Panc1 (cell line): ENCODE results near the gene RUNX1. TPM values are rescaled to one million over a fixed set of nuclear protein-coding genes. Genes with fewer than 3 reads are reported as not detected.

Experiments used
- ATAC-seq: fragments of 200-7000 bp; cut with Tn5 transposase; 2 replicates; pipeline ENCODE4 v1.9.1; 2020; ENCODE audit warnings: mild to moderate bottlenecking, moderate library complexity
- BruUV-seq: library from RNA; stranded (reverse); fragments of 400-500 nt; replicated peaks from 2 replicates; lab custom pipeline; 2021; lab: Mats Ljungman, UMichigan
- CTCF ChIA-PET: fragments of 300-600 bp; sonication (Branson Sonifier 250); formaldehyde crosslinking; loops from one replicate; lab custom pipeline; 2022; ENCODE audit warnings: antibody characterized with exemption; lab: Charles Lee
- POLR2A ChIA-PET: fragments of 300-600 bp; sonication (Branson Sonifier 250); formaldehyde crosslinking; loops from one replicate; lab custom pipeline; 2022; ENCODE audit warnings: antibody characterized with exemption; lab: Charles Lee
- DNase-seq: peaks from one replicate; pipeline ENCODE4 v3.0.0-alpha.2; 2010; ENCODE audit warnings: low read depth, low spot score
- H3K27ac ChIP-seq: 2 replicates; pipeline ENCODE4 v1.5.1; 2011; ENCODE audit warnings: mild to moderate bottlenecking, low read length, inconsistent platforms
- H3K27me3 ChIP-seq: fragments of 200-500 bp; sonication (Bioruptor generic); 2 replicates; pipeline ENCODE4 v1.6.0; 2014; ENCODE audit warnings: low read length, inconsistent platforms; ENCODE audit not compliant: control insufficient read depth, insufficient read depth
- H3K36me3 ChIP-seq: fragments of 200-500 bp; sonication (Bioruptor generic); 2 replicates; pipeline ENCODE4 v1.5.1; 2014; ENCODE audit warnings: inconsistent platforms, mild to moderate bottlenecking, low read length, moderate library complexity; ENCODE audit not compliant: control insufficient read depth, insufficient read depth
- H3K4me1 ChIP-seq: 2 replicates; pipeline ENCODE4 v1.5.1; 2011; ENCODE audit warnings: inconsistent platforms, mild to moderate bottlenecking, low read length, moderate library complexity; ENCODE audit not compliant: control insufficient read depth, insufficient read depth
- H3K4me3 ChIP-seq, 2 experiments: 2 replicates each; pipeline ENCODE4 v1.5.1; 2011 to 2012; ENCODE audit warnings: low read depth in 2 of 2, low read length in 2 of 2, mild to moderate bottlenecking in 2 of 2, inconsistent platforms in 1 of 2, moderate library complexity in 1 of 2
- H3K9me3 ChIP-seq: fragments of 200-500 bp; sonication (Bioruptor generic); 2 replicates; pipeline ENCODE4 v1.5.1; 2014; ENCODE audit warnings: low read depth, mild to moderate bottlenecking, inconsistent platforms, low read length, moderate library complexity; ENCODE audit not compliant: control insufficient read depth, insufficient read depth
- CTCF ChIP-seq: fragments of 450-650 bp; IDR thresholded peaks from 2 replicates; pipeline ENCODE4 v1.5.1; 2017; ENCODE audit warnings: mild to moderate bottlenecking
- POLR2AphosphoS5 ChIP-seq: IDR thresholded peaks from 2 replicates; pipeline ENCODE4 v1.6.1; 2012; ENCODE audit warnings: mild to moderate bottlenecking, low read depth, low read length, moderate library complexity
- REST ChIP-seq, 2 experiments: IDR thresholded peaks; 2 replicates each; pipeline ENCODE4 v1.6.1; 2011 to 2012; ENCODE audit warnings: low read depth in 2 of 2, control low read depth in 1 of 2, low read length in 1 of 2, mild to moderate bottlenecking in 1 of 2, moderate library complexity in 1 of 2; ENCODE audit not compliant: insufficient read depth in 1 of 2
- SIN3A ChIP-seq: IDR thresholded peaks from 2 replicates; pipeline ENCODE4 v1.6.1; 2012; ENCODE audit warnings: low read depth, mild to moderate bottlenecking, low read length, moderate library complexity, borderline replicate concordance; ENCODE audit not compliant: insufficient read depth
- TCF7L2 ChIP-seq: IDR thresholded peaks from 2 replicates; pipeline ENCODE4 v1.6.1; 2011; ENCODE audit warnings: mild to moderate bottlenecking, low read depth, low read length, inconsistent platforms
- in situ Hi-C: cut with HindIII; loops from 2 replicates; pipeline ENCODE4 v1.10.0; 2016; ENCODE audit warnings: low sequenced_read_pairs, low pct_unique_long_range_greater_than_20kb
- intact Hi-C: fragments of 100-400 bp; cut with micrococcal nuclease; formaldehyde crosslinking; loops from one replicate; pipeline ENCODE4 v1.10.0; 2022; ENCODE audit not compliant: unreplicated experiment
- total RNA-seq: library from RNA; stranded (reverse); gene quantifications from one replicate; pipeline ENCODE4 v1.2.1, GENCODE V29; 2021; ENCODE audit not compliant: unreplicated experiment

The RUNX1 gene
- total RNA-seq, 1 experiment from 2014 or later = 22.4 TPM

- Histone ChIP-seq H3K27me3 (no peaks in the 10 kb centered on the region), H3K36me3 (no peaks in the 10 kb centered on the region), H3K4me1 (no peaks in the 10 kb centered on the region), H3K27ac (no peak overlapping the region), H3K4me3 (no peak overlapping the region), H3K9me3 (no peaks in the 10 kb centered on the region)
- intact Hi-C loops (no loop called here), in situ Hi-C loops (no loop called here)
- no peak for ATAC-seq
- ChIA-PET POLR2A (no interaction called here), CTCF (no interaction called here)
- no peak for DNase-seq
- BruUV-seq = no TSS peak
- TF ChIP-seq TCF7L2 (no peak), POLR2AphosphoS5 (no peak), REST (IDR thresholded peaks at IDR 0.05; ENCODE audit: insufficient read depth in 1 of 2, low read depth in 2 of 2, low read length in 1 of 2) (no peak), SIN3A (no peak), CTCF (no peak)
Observed at GRCh38 chr21:34949499-34949898, 99.6 kb downstream of the RUNX1 start.

GRCh38 chr21:34949030-34949429 lies 100.1 kb downstream of the RUNX1 start:
- BruUV-seq = no TSS peak
- Histone ChIP-seq H3K27me3 (no peaks in the 10 kb centered on the region), H3K9me3 (no peaks in the 10 kb centered on the region), H3K36me3 (no peaks in the 10 kb centered on the region), H3K4me3 (no peak overlapping the region), H3K4me1 (no peaks in the 10 kb centered on the region), H3K27ac (no peak overlapping the region)
- ATAC-seq (no peak), DNase-seq (no peak)
- intact Hi-C loops (no loop called here), in situ Hi-C loops (no loop called here)
- ChIA-PET CTCF (no interaction called here), POLR2A (no interaction called here)
- TF ChIP-seq POLR2AphosphoS5 (no peak), SIN3A (no peak)

GRCh38 chr21:34948157-34948556 lies 100.9 kb downstream of the RUNX1 start:
- Histone ChIP-seq H3K9me3 (no peaks in the 10 kb centered on the region), H3K27me3 (no peaks in the 10 kb centered on the region), H3K27ac (no peak overlapping the region), H3K4me3 (no peak overlapping the region), H3K4me1 (no peaks in the 10 kb centered on the region), H3K36me3 (no peaks in the 10 kb centered on the region)
- no peak for ATAC-seq
- intact Hi-C loops (no loop called here), in situ Hi-C loops (no loop called here)
- ChIA-PET POLR2A (no interaction called here), CTCF (no interaction called here)
- BruUV-seq = no TSS peak
- no peak for DNase-seq
- TF ChIP-seq REST (IDR thresholded peaks at IDR 0.05; ENCODE audit: insufficient read depth in 1 of 2, low read depth in 2 of 2, low read length in 1 of 2) (no peak), CTCF (no peak), POLR2AphosphoS5 (no peak)
